HEK293 (cell line): Measurements from ENCODE around the gene EHD2.

ENCODE experiments used
- ZNF121 ChIP-seq: fragments of 450-650 bp; formaldehyde crosslinking; IDR thresholded peaks from 2 replicates; pipeline ENCODE4 v1.5.1; 2016; ENCODE audit warnings: missing biosample characterization, missing genetic modification characterization
- ZNF146 ChIP-seq: fragments of 450-650 bp; formaldehyde crosslinking; IDR thresholded peaks from 2 replicates; pipeline ENCODE4 v1.5.1; 2016; ENCODE audit warnings: missing biosample characterization, missing genetic modification characterization
- ZNF654 ChIP-seq: fragments of 450-650 bp; formaldehyde crosslinking; IDR thresholded peaks from 2 replicates; pipeline ENCODE4 v1.5.1; 2016; ENCODE audit warnings: low read depth, missing biosample characterization, missing genetic modification characterization
- TF ChIP-seq, protein P1 (sequence below): fragments of 450-650 bp; formaldehyde crosslinking; IDR thresholded peaks from 2 replicates; pipeline ENCODE4 v1.5.1; 2016; ENCODE audit warnings: missing biosample characterization, missing genetic modification characterization

DNA sequence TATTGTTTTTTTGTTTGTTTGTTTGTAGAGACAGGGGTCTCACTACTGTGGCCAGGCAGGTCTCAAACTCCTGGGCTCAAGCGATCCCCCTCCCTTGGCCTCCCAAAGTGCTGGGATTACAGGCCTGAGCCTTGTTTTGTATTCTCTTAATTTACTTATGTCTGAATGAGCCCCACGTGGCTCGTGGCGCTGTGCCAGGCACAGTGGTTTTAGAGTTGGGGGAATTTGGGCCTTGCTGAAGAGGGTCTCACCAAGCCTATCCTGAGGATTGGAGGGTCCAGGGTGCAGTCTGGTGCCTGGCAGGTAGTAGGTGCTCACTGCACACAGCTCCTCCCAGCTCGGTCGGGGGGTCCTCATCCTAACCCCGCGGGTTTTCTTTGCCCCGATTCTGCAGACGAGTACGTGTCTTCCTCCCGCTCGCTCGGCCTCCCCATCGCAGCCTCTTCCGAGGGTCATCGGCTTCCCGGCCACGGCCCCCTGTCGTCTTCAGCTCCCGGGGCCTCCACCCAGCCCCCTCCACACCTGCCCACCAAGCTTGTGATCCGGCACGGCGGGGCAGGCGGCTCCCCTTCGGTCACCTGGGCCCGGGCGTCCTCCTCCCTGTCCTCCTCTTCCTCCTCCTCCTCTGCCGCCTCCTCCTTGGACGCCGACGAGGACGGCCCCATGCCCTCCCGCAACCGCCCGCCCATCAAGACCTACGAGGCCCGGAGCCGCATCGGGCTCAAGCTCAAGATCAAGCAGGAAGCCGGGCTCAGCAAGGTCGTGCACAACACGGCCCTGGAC is 12.1 kb upstream of the EHD2 start:
- TF ChIP-seq ZNF121 (tag by site-specific recombination) (no peak), ZNF654 (tag by site-specific recombination) (no peak), ZNF146 (no peak)
- TF ChIP-seq, protein P1, sequence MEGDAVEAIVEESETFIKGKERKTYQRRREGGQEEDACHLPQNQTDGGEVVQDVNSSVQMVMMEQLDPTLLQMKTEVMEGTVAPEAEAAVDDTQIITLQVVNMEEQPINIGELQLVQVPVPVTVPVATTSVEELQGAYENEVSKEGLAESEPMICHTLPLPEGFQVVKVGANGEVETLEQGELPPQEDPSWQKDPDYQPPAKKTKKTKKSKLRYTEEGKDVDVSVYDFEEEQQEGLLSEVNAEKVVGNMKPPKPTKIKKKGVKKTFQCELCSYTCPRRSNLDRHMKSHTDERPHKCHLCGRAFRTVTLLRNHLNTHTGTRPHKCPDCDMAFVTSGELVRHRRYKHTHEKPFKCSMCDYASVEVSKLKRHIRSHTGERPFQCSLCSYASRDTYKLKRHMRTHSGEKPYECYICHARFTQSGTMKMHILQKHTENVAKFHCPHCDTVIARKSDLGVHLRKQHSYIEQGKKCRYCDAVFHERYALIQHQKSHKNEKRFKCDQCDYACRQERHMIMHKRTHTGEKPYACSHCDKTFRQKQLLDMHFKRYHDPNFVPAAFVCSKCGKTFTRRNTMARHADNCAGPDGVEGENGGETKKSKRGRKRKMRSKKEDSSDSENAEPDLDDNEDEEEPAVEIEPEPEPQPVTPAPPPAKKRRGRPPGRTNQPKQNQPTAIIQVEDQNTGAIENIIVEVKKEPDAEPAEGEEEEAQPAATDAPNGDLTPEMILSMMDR (tag by site-specific recombination): no peak
